GM12878 (cell line): ENCODE data around the gene STON2. TPM values are rescaled to one million over a fixed set of nuclear protein-coding genes. Genes with fewer than 3 reads are reported as not detected.

Experiments
- ATAC-seq: fragments of 200-7000 bp; cut with Tn5 transposase; 3 replicates; pipeline ENCODE4 v1.9.1; 2020; ENCODE audit warnings: mild to moderate bottlenecking, moderate library complexity
- BruUV-seq: library from RNA; stranded (reverse); fragments of 400-500 nt; replicated peaks from 2 replicates; lab custom pipeline; 2021; lab: Mats Ljungman, UMichigan
- CTCF ChIA-PET: fragments of 300-600 bp; sonication (Branson Sonifier 250); formaldehyde crosslinking; extraction: SDS; loops from one replicate; lab custom pipeline; 2021; ENCODE audit warnings: inconsistent platforms; lab: Yijun Ruan, JAX
- POLR2A ChIA-PET: fragments of 350-600 bp; formaldehyde crosslinking; extraction: SDS; loops from one replicate; lab custom pipeline; 2021; ENCODE audit warnings: inconsistent platforms; lab: Charles Lee
- RAD21 ChIA-PET: fragments of 300-600 bp; sonication (Branson Sonifier 250); formaldehyde crosslinking; loops from one replicate; lab custom pipeline; 2023; ENCODE audit warnings: antibody characterized with exemption; ENCODE audit not compliant: unreplicated experiment; lab: Charles Lee
- SMC1A ChIA-PET: fragments of 300-600 bp; sonication (Branson Sonifier 250); formaldehyde crosslinking; loops from one replicate; lab custom pipeline; 2023; ENCODE audit not compliant: unreplicated experiment, uncharacterized antibody; lab: Charles Lee
- DNase-seq: peaks from one replicate; pipeline ENCODE4 v3.0.0-alpha.2; 2011; ENCODE audit warnings: low read depth, low spot score
- FAIRE-seq: peaks from 3 replicates; lab custom pipeline; 2011; peaks lifted over from hg19 to GRCh38; lab: Jason Lieb, UNC
- H2AFZ ChIP-seq: 2 replicates; pipeline ENCODE4 v1.6.0; 2011; ENCODE audit warnings: low read depth, low read length, control low read depth; ENCODE audit not compliant: control insufficient read depth
- H3K27ac ChIP-seq: 2 replicates; pipeline ENCODE4 v1.5.1; 2011; ENCODE audit warnings: control low read depth; ENCODE audit not compliant: control insufficient read depth, insufficient read depth
- H3K27me3 ChIP-seq, 2 experiments: replicated peaks in 1 of 2; 2 replicates each; pipeline versions ENCODE4 v1.6.0 to v1.6.1; 2011; ENCODE audit warnings: low read length in 1 of 2; ENCODE audit not compliant: control insufficient read depth in 2 of 2, insufficient read depth in 2 of 2
- H3K36me3 ChIP-seq, 2 experiments: 2 replicates each; pipeline ENCODE4 v1.5.1; 2011; ENCODE audit warnings: low read length in 1 of 2; ENCODE audit not compliant: control insufficient read depth in 2 of 2, insufficient read depth in 2 of 2
- H3K4me1 ChIP-seq: 2 replicates; pipeline ENCODE4 v1.6.1; 2011; ENCODE audit warnings: mild to moderate bottlenecking, low read length, moderate library complexity, mixed read lengths; ENCODE audit not compliant: control insufficient read depth, insufficient read depth
- H3K4me2 ChIP-seq: 2 replicates; pipeline ENCODE4 v1.6.0; 2011; ENCODE audit warnings: control low read depth; ENCODE audit not compliant: control insufficient read depth, insufficient read depth
- H3K4me3 ChIP-seq: fragments of 200-600 bp; sonication (generic); 2 replicates; pipeline ENCODE4 v1.5.1; 2016
- H3K79me2 ChIP-seq: 2 replicates; pipeline ENCODE4 v1.6.0; 2011; ENCODE audit warnings: low read length; ENCODE audit not compliant: control insufficient read depth, insufficient read depth
- H3K9ac ChIP-seq: 2 replicates; pipeline ENCODE4 v1.8.0; 2011; ENCODE audit warnings: low read length, control low read depth, mixed read lengths; ENCODE audit not compliant: control insufficient read depth, insufficient read depth
- H3K9me3 ChIP-seq: replicated peaks from 3 replicates; pipeline ENCODE4 v1.5.1; 2011; ENCODE audit warnings: mild to moderate bottlenecking, low read length; ENCODE audit not compliant: control insufficient read depth, insufficient read depth
- H4K20me1 ChIP-seq: 2 replicates; pipeline ENCODE4 v1.6.0; 2011; ENCODE audit not compliant: control insufficient read depth, insufficient read depth
- CHD1 ChIP-seq: IDR thresholded peaks from 2 replicates; pipeline ENCODE4 v1.6.1; 2012; ENCODE audit warnings: low read depth, low read length, improper control_type of control experiment
- REST ChIP-seq: IDR thresholded peaks from 2 replicates; pipeline ENCODE4 v1.6.1; 2012; ENCODE audit warnings: mild to moderate bottlenecking, low read depth, low read length
- SPI1 ChIP-seq: IDR thresholded peaks from 2 replicates; pipeline ENCODE4 v1.6.1; 2011; ENCODE audit warnings: low read depth, mild to moderate bottlenecking, low read length, moderate library complexity, borderline replicate concordance; ENCODE audit not compliant: insufficient read depth
- TAF1 ChIP-seq: IDR thresholded peaks from 2 replicates; pipeline ENCODE4 v1.6.1; 2011; ENCODE audit warnings: mild to moderate bottlenecking, low read depth, low read length, borderline replicate concordance
- ZBTB33 ChIP-seq: fragments of 450-650 bp; IDR thresholded peaks from 2 replicates; pipeline ENCODE4 v1.6.1; 2017; ENCODE audit warnings: mild to moderate bottlenecking
- WGBS: methylation state at CpG from one replicate; pipeline ENCODE4 v1.1.6; 2016; ENCODE audit warnings: low lambda C conversion rate; ENCODE audit not compliant: insufficient replicate concordance, insufficient coverage; ENCODE audit errors: missing lambda C conversion rate; 5-methylcytosine and 5-hydroxymethylcytosine counted together
- in situ Hi-C: fragments of 300-500 bp; cut with MboI; formaldehyde crosslinking; loops from 9 replicates; pipeline ENCODE4 v1.14.3; 2018; ENCODE audit warnings: mixed read lengths
- intact Hi-C: fragments of 100-400 bp; cut with micrococcal nuclease; formaldehyde crosslinking; loops from one replicate; pipeline ENCODE4 v1.14.2; 2022; ENCODE audit not compliant: unreplicated experiment
- polyA plus RNA-seq, 11 experiments: library from polyadenylated mRNA; depleted of rRNA in 4 of 11; unstranded in 6 of 11; stranded (reverse) in 5 of 11; fragments of >200 nt; fragmentation: Nextera tagmentation in 4 of 11; fragmentation: Illumina TruSeq in 1 of 11; extraction: Ambion mirVana in 4 of 11; extraction: Trizol in 1 of 11; gene quantifications; 1 replicate in 1 of 11; 2 replicates in 10 of 11; pipeline versions ENCODE4 v1.2.1 to v1.2.3, GENCODE V29; 2011 to 2016; ENCODE audit warnings: inconsistent platforms in 2 of 11, missing spikeins in 2 of 11, low read depth in 1 of 11
- total RNA-seq, 4 experiments: library from RNA; depleted of rRNA in 3 of 4; stranded (reverse); fragments of >200 nt in 3 of 4; fragmentation: Illumina TruSeq in 1 of 4; extraction: Trizol in 1 of 4; gene quantifications; 2 replicates each; pipeline versions ENCODE4 v1.2.1 to v1.2.3, GENCODE V29; 2013 to 2021

STON2 gene
- total and polyA plus RNA-seq, 10 of the 15 experiments (the other 5 are each of a cell fraction or from before 2014, with no cell fraction given): 0.03 to 0.13 (median 0.03) TPM; not detected in 7

GRCh38 chr14:81392052-81392451 lies 8.1 kb downstream of the STON2 start:
- no peaks in the 10 kb centered on the region for H3K36me3 ChIP-seq
- no peak overlapping the region for H3K4me2 ChIP-seq
- 53% methylated on average over 5 of the region's 5 CpGs for WGBS
- intact Hi-C loops (no loop called here), in situ Hi-C loops (no loop called here)
- FAIRE-seq: no peak
- H3K4me1 ChIP-seq: no peaks in the 10 kb centered on the region
- H3K4me3 ChIP-seq: no peak overlapping the region
- ATAC-seq: no peak
- RAD21 ChIA-PET: no interaction called here
- H3K9me3 ChIP-seq: no peaks in the 10 kb centered on the region
- no peak overlapping the region for H3K27ac ChIP-seq
- no TSS peak for BruUV-seq
- no peak overlapping the region for H2AFZ ChIP-seq
- H3K9ac ChIP-seq: no peak overlapping the region
- CTCF ChIA-PET: no interaction called here
- POLR2A ChIA-PET: interaction anchor here (0.6 kb wide), 1 partner anchor 94 kb away, joined by 3 read pairs; no protein-coding TSS in a partner anchor
- SMC1A ChIA-PET: no interaction called here
- TF ChIP-seq CHD1 (no peak), REST (no peak), ZBTB33 (no peak), TAF1 (no peak), SPI1 (no peak)
- H3K79me2 ChIP-seq: no peaks in the 10 kb centered on the region
- H4K20me1 ChIP-seq: no peaks in the 10 kb centered on the region
- H3K27me3 ChIP-seq: no peaks in the 10 kb centered on the region
- no peak for DNase-seq
